ENCODE results near the gene ENTHD1.

GRCh38 chr22:39925909-39926679 is 32.5 kb upstream of the ENTHD1 start:
- no peak for TF ChIP-seq CTCF (conservative IDR thresholded peaks at IDR 0.05; ENCODE audit: low read length)
- TF ChIP-seq EZH2phosphoT487 (IDR thresholded peaks at IDR 0.05; ENCODE audit: borderline replicate concordance, low read depth, low read length) = no peak
